GM18858 (cell line): ENCODE measurements around the gene NLRX1.
"Not testable (repeated sequence)": the region's sequence is repeated elsewhere in the genome, so short reads cannot be mapped to it uniquely, and the experiment has no call there.

Experiments
- ATAC-seq: cut with Tn5 transposase; IDR thresholded peaks from one replicate; pipeline ENCODE4 v1.9.1; 2021; ENCODE audit not compliant: unreplicated experiment

The NLRX1 gene, protein sequence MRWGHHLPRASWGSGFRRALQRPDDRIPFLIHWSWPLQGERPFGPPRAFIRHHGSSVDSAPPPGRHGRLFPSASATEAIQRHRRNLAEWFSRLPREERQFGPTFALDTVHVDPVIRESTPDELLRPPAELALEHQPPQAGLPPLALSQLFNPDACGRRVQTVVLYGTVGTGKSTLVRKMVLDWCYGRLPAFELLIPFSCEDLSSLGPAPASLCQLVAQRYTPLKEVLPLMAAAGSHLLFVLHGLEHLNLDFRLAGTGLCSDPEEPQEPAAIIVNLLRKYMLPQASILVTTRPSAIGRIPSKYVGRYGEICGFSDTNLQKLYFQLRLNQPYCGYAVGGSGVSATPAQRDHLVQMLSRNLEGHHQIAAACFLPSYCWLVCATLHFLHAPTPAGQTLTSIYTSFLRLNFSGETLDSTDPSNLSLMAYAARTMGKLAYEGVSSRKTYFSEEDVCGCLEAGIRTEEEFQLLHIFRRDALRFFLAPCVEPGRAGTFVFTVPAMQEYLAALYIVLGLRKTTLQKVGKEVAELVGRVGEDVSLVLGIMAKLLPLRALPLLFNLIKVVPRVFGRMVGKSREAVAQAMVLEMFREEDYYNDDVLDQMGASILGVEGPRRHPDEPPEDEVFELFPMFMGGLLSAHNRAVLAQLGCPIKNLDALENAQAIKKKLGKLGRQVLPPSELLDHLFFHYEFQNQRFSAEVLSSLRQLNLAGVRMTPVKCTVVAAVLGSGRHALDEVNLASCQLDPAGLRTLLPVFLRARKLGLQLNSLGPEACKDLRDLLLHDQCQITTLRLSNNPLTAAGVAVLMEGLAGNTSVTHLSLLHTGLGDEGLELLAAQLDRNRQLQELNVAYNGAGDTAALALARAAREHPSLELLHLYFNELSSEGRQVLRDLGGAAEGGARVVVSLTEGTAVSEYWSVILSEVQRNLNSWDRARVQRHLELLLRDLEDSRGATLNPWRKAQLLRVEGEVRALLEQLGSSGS

GRCh38 chr11:119168471-119169281 lies at the start of gene NLRX1:
NLRX1 (plus strand) TSS chr11:119168725; CDS start chr11:119171404, 2,679 bp downstream.
- ATAC-seq: peak; percentile 78

- no peak for ATAC-seq
These were observed 49.6 kb upstream of the NLRX1 start for GRCh38 chr11:119118946-119119345.

GRCh38 chr11:119120639-119121007 lies 47.9 kb upstream of the NLRX1 start:
- no peak for ATAC-seq

DNA sequence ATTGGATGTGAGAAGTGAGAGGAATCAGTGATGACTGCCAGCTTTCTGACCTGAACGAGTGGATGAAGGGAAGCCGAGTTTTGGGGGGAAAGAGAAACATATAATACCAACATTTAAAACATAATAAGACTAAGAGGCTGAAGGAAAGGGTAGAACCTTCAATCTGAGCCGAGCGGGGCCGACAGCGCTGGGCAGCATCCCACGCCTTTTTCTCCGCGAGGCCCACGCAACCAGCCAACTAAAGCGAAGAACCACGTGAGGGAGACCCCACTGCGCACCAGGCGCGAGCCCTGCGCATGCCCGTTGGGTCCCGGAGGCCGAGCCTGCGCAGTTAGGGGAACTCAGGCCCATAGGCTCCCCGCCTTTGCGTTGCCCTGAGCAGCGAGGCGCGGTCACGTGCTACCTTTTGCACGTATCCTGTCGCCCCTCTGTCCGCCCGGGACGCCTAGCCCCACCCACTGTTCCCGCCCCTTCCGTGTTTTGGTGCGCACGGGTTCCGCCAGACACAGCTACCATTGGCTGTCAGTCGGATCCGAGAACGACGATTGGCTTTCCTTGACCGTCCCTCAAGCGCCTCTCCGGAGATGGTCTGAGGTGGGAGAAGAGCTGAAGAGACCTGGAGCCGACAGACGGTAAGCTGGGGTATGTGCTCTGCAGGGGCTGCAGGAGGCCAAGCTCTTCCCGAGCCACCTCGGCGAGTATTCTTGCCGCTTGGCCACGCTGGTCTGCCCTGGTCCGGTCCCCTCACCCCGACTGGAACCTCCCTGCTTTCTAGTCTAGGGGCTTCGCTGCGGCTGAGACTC lies 47.3 kb upstream of the NLRX1 start, which contains the start of gene HINFP:
HINFP (plus strand) TSS at position 573 of the 803 bp plus-strand sequence. CDS start 5,365 bp downstream, outside the sequence.
- peak; percentile 88 for ATAC-seq

GRCh38 chr11:119121811-119122124 lies 46.8 kb upstream of the NLRX1 start:
- no peak for ATAC-seq

GRCh38 chr11:119125821-119126220 lies 42.7 kb upstream of the NLRX1 start:
- no peak for ATAC-seq

DNA sequence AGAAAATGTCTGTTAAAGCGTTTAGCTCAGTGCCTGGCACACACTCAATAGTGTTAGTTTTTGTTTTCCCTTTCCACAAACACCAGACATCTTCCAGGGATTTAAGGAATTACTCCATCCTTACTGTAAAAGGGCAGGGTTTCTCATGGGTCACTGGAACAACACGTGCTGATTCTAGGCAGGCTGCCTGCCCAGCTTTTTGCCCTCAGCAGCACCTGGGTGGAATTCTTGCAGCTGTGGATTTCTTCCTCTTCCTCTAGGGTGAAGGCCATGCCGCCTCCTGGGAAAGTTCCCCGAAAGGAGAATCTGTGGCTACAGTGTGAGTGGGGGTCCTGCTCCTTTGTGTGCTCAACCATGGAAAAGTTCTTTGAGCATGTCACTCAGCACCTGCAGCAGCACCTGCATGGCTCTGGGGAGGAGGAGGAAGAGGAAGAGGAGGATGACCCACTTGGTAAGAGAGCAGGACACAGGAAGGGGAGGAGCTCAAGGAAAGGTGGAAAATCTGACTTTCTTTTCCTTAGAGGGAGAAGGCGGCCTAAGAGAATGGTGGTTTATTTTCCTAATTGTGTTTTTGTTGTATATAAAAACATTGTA lies 41.8 kb upstream of the NLRX1 start:
- no peak for ATAC-seq

DNA sequence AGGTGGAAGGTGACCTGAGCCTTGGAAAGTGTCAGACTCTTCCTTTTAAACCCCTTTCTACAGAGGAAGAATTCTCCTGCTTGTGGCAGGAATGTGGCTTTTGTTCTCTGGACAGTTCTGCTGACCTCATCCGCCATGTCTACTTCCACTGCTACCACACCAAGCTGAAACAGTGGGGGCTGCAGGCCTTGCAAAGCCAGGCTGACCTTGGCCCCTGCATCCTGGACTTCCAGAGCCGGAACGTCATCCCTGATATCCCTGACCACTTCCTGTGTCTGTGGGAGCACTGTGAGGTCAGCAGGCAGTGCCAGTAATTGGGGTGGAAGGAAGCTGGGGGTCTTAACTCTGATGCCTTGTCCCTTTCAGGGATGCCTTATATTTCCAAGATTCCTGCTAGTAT lies 37.9 kb upstream of the NLRX1 start:
- no peak for ATAC-seq

DNA sequence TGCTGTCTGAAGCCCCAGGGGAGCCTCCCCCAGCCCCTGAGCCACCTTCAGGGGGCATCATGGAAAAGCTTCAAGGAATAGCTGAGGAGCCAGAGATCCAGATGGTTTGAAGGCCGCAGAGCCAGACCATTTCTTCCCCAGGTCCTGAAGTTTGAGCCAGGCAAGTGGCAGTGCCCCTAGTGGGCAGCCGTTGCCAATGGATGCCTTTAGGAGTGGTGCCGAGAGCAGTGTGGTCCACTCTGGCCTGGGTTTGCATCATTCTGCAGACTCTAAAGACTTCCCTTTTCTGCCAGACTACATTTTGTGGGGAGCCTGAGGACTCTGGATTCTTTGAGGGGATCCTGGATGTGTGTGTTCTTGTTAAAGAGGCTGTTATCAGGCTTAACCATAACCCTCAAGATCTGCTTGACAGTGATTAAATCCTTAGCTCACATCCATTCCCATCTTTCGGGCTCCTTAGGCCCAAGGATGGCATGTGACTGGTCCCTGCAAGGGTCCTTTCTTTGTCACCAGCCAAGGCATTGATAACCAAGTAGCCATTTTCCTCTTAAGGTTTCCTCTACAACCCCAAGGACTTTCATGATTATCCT lies 34.0 kb upstream of the NLRX1 start:
- no peak for ATAC-seq

DNA sequence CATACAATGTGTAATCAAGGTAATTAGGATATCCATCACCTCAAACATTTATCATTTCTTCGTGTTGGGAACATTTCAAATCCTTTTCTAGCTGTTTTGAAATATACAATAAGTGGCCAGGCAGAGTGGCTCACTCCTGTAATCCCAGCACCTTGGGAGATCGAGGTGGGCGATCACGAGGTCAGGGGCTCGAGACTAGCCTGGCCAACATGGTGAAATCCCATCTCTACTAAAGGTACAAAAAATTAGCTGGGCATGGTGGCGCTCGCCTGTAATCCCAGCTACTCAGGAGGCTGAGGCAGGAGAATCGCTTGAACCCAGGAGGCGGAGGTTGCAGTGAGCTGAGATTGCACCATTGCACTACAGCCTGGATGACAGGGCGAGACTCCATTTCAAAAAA lies 29.2 kb upstream of the NLRX1 start:
- ATAC-seq: not testable (repeated sequence)

GRCh38 chr11:119144825-119145486 lies 23.6 kb upstream of the NLRX1 start:
- ATAC-seq: no peak

- ATAC-seq: no peak
These were observed 23.0 kb upstream of the NLRX1 start for GRCh38 chr11:119145551-119145950.

- ATAC-seq: no peak
These were observed 20.8 kb upstream of the NLRX1 start for GRCh38 chr11:119147604-119148333.

DNA sequence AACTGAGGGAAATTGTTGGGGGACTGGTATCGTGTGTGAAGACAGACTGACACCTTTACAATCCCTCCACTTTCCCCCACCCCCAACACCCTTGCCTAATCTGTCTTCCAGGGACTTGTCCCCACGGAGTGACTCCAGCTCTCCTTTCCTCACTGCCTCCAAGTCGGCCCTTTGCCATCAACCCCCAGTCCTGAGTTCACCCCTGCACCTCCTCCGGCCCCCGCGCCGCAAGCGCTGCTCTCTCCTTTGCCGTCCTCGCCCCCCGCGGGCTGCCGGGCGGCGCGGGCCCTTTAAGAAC lies 19.9 kb upstream of the NLRX1 start:
- no peak for ATAC-seq

- ATAC-seq: no peak
These were observed 19.3 kb upstream of the NLRX1 start, which contains the start of gene ABCG4 for GRCh38 chr11:119149018-119149785. ABCG4 (plus strand) TSS chr11:119149052; CDS start chr11:119149966, 914 bp downstream.

DNA sequence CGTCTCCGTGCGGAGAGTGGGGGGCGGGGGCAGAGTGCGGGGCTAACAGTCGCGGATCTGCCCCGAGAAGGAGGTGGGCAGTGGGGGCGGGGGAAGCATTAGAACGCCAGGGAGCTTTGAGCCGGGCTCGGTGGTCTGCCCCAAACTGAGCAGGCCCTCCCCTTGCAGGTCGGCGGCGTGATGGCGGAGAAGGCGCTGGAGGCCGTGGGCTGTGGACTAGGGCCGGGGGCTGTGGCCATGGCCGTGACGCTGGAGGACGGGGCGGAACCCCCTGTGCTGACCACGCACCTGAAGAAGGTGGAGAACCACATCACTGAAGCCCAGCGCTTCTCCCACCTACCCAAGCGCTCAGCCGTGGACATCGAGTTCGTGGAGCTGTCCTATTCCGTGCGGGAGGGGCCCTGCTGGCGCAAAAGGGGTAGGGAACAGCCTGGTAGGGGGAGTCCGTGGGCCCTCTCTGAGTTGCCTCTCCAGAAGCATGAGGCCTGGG lies 18.7 kb upstream of the NLRX1 start:
- no peak for ATAC-seq

- no peak for ATAC-seq
These were observed 16.5 kb upstream of the NLRX1 start for GRCh38 chr11:119152043-119152442.
